Stimulated activated CD8-positive, alpha-beta memory T cell treated with anti-CD3 and anti-CD28 coated beads, Interleukin-2, amount 100 ng/mL, for 48 hours (primary cell): Measurements from ENCODE around the gene ANP32A.
"Not testable (repeated sequence)": the region's sequence is repeated elsewhere in the genome, so short reads cannot be mapped to it uniquely, and the experiment has no call there.

Experiments
- DNase-seq, 2 donors: peaks; one replicate each; pipeline ENCODE4 v3.0.0-alpha.2; 2020; ENCODE audit warnings: low read depth in 2 of 2

The ANP32A gene

GRCh38 chr15:68781766-68782588 lies 38.7 kb downstream of the ANP32A start:
- no peak for DNase-seq

DNA sequence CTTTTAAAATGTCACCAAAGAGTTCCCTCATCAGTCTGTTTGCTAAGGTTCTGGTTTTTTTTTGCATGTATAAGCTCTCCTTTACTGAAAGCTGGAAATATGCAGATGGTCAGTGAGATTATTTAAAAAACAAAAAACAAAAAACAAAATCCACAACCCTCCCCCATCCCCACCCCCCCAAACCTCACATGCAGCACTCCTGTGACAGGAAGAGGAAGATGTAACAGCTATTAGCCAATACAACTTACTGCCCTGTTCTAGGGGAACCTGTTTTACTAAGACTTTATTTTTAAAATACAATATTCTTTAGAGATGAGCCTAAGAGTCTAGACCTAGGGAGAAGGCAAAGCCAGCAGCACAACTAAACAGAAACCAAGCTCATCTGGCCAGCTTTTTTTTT lies 39.5 kb downstream of the ANP32A start:
- no peak for DNase-seq

DNA sequence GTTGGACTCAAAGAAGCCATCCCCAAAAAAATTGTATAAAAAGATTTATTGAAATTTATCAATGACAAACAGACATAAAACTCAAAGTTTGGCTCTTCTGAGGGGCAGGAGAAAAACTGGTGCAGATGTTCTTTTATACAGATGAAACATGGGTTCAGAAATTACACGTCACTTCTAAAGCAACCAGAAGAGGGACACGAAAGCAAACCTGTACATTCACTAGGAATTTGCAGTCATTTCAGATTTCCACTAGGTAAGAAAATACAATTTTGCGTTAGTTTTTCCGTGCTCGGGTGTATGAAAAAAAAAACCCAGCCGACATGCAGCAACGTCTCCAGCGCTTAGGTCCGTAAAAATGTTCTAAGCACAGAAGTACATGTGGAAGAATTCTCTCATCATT lies 41.8 kb downstream of the ANP32A start:
- no peak for DNase-seq

GRCh38 chr15:68776477-68777270 lies 44.0 kb downstream of the ANP32A start:
- DNase-seq, result no peak

GRCh38 chr15:68775671-68776476 lies 44.8 kb downstream of the ANP32A start:
- DNase-seq, result no peak

DNA sequence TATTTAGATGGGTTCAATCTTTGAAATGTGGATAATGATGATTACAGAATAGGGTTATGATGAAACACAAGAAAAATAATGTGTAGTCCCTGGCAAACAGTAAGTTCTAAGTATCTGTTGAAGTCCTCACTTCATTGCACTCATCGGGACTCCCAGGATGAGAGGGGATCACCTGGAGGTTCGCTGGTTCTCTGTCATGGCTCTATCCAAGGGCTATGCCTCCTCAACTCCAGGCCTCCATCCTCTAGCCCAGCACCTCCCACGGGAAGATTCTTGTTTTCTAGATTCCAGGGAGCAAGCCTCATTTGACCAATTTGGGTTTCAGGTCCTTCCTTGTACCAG lies 45.5 kb downstream of the ANP32A start:
- DNase-seq, result no peak

DNA sequence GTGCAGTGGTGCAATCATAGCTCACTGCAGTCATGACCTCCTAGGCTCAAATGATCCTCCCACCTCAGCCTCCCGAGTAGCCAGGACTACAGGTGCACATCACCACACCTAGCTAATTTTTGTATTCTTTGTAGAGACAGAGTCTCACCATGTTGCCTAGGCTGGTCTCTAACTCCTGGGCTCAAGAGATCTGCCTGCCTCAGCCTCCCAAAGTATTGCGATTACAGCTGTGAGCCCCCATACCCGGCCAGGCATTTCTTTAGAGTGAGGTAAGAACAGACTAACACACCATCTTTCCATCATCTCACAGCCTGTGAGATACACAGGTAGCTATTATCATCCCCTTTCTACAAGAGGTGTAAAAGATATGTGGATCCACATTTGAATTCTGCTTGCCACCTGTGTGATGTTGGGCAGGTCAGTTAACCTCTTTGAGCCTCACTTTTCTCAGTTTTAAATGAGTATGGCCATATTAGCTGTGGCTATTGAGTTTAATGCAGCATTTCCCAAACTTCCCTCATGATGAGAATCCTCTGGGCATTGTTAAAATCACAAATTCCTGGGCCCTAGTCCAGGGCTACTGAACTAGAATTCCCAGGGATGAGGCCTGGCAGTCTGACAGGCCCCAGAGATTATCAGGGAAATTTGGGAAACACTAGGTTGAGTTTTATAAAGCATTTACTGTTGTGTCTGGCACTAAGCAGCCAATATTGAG lies 46.0 kb downstream of the ANP32A start:
- DNase-seq, result no peak

DNA sequence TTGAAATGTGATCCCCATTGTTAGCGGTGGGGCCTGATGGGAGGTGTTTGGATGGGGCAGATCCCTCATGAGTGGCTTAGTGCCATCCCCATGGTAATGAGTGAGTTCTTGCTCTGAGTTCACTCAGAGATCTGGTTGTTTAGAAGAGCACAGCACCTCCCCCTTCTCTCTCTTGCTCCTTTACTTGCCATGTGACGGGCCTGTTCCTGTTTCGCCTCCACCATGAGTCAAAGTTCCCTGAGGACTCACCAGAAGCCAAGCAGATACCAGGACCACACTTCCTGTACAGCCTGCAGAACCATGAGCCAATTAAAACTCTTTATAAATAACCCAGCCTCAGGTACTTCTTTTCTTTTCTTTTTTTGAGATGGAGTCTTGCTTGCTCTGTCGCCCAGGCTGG lies 46.6 kb downstream of the ANP32A start:
- no peak for DNase-seq

DNA sequence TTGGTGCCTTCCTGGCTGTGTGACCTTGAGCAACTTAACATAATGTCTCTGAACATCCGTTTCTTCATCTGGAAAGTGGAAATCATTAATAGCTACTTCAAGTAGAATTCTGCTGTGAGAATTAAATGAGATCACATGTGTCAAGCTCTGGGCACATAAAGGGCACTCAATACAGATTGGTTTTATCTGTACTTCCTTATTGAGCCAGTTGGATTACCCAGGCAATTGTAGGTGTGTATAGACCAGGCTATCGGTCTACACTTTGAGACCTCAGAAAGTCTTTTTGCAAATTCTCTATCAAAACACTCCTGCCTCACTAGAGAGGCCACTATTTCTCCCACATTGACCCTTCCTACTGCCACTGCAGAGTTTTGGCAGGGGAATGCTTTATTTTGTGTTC lies 47.7 kb downstream of the ANP32A start:
- no peak for DNase-seq

DNA sequence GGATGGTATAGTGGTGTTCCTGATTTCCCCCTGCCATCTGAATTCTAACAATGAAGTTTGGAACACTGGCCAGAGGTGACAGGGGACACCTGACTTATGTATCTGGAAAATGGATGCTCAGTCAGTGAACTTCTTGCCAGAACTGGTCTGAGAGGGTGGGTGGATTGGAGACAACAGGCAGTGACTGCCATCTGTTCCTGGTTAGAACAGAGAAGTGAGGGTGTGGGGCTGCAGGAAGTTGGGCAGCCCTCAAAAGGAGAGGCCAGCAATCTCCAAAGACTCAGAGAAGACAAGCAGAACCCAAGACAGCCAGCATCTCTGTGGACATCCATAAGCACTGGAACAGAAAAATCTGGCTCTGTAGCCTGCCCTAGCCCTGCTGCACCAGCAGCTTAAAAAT lies 50.5 kb downstream of the ANP32A start:
- no peak for DNase-seq

GRCh38 chr15:68769702-68770101 lies 51.0 kb downstream of the ANP32A start:
- no peak for DNase-seq

GRCh38 chr15:68768321-68768720 lies 52.4 kb downstream of the ANP32A start:
- DNase-seq, result no peak

GRCh38 chr15:68767833-68768232 lies 52.9 kb downstream of the ANP32A start:
- DNase-seq, result no peak

- no peak for DNase-seq
Observed at GRCh38 chr15:68765602-68766368, 54.9 kb downstream of the ANP32A start.

- no peak for DNase-seq
Observed at GRCh38 chr15:68764090-68764489, 56.6 kb downstream of the ANP32A start.

DNA sequence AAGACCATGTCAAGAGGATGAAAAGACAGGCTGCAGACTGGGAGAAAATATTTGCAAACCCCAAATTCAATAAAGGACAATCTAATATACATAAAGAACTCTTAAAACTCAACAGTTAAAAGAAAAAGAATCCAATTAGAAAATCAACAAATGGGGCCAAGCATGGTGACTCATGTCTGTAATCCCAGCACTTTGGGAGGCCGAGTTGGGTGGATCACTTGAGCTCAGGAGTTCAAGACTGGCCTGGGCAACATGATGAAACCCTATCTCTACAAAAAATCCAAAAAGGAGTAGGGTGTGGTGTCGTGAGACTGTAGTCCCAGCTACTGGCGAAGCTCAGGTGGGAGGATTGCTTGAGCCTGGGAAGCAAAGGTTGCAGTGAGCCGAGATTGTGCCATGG lies 57.6 kb downstream of the ANP32A start:
- DNase-seq, result no peak

DNA sequence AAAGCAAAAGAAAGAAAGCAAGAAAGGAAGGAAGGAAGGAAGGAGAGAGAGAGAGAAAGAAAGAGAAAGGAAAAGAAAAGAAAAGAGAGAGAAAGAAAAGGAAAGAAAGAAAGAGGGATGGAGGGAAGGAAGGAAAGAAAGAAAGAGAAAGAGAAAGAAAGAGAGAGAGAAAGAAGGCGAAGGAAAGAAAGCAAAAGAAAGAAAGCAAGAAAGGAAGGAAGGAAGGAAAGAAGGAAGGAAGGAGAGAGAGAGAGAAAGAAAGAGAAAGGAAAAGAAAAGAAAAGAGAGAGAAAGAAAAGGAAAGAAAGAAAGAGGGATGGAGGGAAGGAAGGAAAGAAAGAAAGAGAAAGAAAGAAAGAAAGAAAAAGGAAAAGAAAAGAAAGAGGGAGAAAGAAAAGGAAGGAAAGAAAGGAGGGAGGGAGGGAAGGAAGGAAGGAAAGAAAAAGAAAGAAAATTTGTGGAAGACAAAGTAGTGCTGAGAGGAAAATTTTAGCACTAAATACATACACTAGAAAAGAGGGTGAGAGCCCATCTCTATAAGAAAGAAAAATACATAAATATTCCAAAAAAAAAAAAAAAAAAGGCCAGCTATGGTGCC lies 60.6 kb downstream of the ANP32A start:
- DNase-seq, result not testable (repeated sequence)

- no peak for DNase-seq
Observed at GRCh38 chr15:68755731-68756130, 65.0 kb downstream of the ANP32A start.

- no peak for DNase-seq
Observed at GRCh38 chr15:68751622-68752021, 69.1 kb downstream of the ANP32A start.

DNA sequence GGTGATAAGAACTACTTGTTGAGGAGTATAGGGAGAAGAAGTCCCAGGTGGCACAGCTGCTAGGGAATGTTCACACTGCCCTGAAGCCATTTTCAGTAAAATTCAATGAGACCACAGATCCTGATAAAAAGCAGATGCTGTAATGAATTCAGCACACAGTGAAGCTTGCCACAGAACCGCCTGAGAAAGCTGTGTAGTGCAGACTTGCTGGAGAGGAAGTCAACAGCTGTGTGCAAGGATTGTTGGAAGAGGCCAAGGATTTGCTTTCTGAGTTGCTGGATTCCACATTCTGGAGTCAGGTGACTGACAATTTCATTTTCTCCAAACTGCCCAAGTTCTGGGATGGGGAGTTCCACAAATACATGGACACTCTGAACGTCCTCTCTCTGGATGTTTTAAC lies 70.9 kb downstream of the ANP32A start:
- DNase-seq, result no peak

- no peak for DNase-seq
Observed at GRCh38 chr15:68749365-68749764, 71.3 kb downstream of the ANP32A start.
